ENCODE results near the gene ETNPPL. TPM values are rescaled to one million over a fixed set of nuclear protein-coding genes. Genes with fewer than 3 reads are reported as not detected.

Gene ETNPPL
- total RNA-seq, 1 donor from 2014 or later, result 2.9 TPM

- no peaks in the 10 kb centered on the region for H3K4me1 Mint-ChIP-seq (ENCODE audit: unreplicated experiment)
- no peaks in the 10 kb centered on the region for H3K9me3 Mint-ChIP-seq
- no peaks in the 10 kb centered on the region for H3K27me3 Mint-ChIP-seq
- H3K36me3 Mint-ChIP-seq, result no peaks in the 10 kb centered on the region
- no peak overlapping the region for H3K27ac Mint-ChIP-seq
- H3K4me3 Mint-ChIP-seq, result no peak overlapping the region
- no peak for DNase-seq (ENCODE audit: extremely low spot score, unreplicated experiment)
- no peak for TF ChIP-seq CTCF (conservative IDR thresholded peaks at IDR 0.05)
These were observed 33.3 kb upstream of the ETNPPL start for GRCh38 chr4:108796173-108796572.

GRCh38 chr4:108795733-108796132 lies 32.9 kb upstream of the ETNPPL start:
- Mint-ChIP-seq H3K27me3 (no peaks in the 10 kb centered on the region), H3K4me1 (ENCODE audit: unreplicated experiment) (no peaks in the 10 kb centered on the region), H3K9me3 (no peaks in the 10 kb centered on the region), H3K4me3 (no peak overlapping the region), H3K27ac (no peak overlapping the region), H3K36me3 (no peaks in the 10 kb centered on the region)
- TF ChIP-seq CTCF (conservative IDR thresholded peaks at IDR 0.05), result no peak
- DNase-seq (ENCODE audit: extremely low spot score, unreplicated experiment), result no peak

GRCh38 chr4:108794136-108794535 lies 31.3 kb upstream of the ETNPPL start:
- H3K27me3 Mint-ChIP-seq, result no peaks in the 10 kb centered on the region
- no peak overlapping the region for H3K4me3 Mint-ChIP-seq
- no peaks in the 10 kb centered on the region for H3K4me1 Mint-ChIP-seq (ENCODE audit: unreplicated experiment)
- no peaks in the 10 kb centered on the region for H3K36me3 Mint-ChIP-seq
- no peak overlapping the region for H3K27ac Mint-ChIP-seq
- no peak for DNase-seq (ENCODE audit: extremely low spot score, unreplicated experiment)
- TF ChIP-seq CTCF (conservative IDR thresholded peaks at IDR 0.05), result no peak
- H3K9me3 Mint-ChIP-seq, result no peaks in the 10 kb centered on the region

- no peak for TF ChIP-seq CTCF (conservative IDR thresholded peaks at IDR 0.05)
- Mint-ChIP-seq H3K4me3 (no peak overlapping the region), H3K36me3 (no peaks in the 10 kb centered on the region), H3K27me3 (no peaks in the 10 kb centered on the region), H3K4me1 (ENCODE audit: unreplicated experiment) (no peaks in the 10 kb centered on the region), H3K27ac (no peak overlapping the region), H3K9me3 (no peaks in the 10 kb centered on the region)
- no peak for DNase-seq (ENCODE audit: extremely low spot score, unreplicated experiment)
These were observed 30.6 kb upstream of the ETNPPL start for GRCh38 chr4:108793415-108793814.

GRCh38 chr4:108788731-108789130 lies 25.9 kb upstream of the ETNPPL start:
- no peak overlapping the region for H3K27ac Mint-ChIP-seq
- H3K27me3 Mint-ChIP-seq, result no peaks in the 10 kb centered on the region
- no peaks in the 10 kb centered on the region for H3K4me1 Mint-ChIP-seq (ENCODE audit: unreplicated experiment)
- H3K9me3 Mint-ChIP-seq, result no peaks in the 10 kb centered on the region
- no peaks in the 10 kb centered on the region for H3K36me3 Mint-ChIP-seq
- H3K4me3 Mint-ChIP-seq, result no peak overlapping the region
- DNase-seq (ENCODE audit: extremely low spot score, unreplicated experiment), result no peak
- TF ChIP-seq CTCF (conservative IDR thresholded peaks at IDR 0.05), result no peak

- no peaks in the 10 kb centered on the region for H3K9me3 Mint-ChIP-seq
- no peaks in the 10 kb centered on the region for H3K36me3 Mint-ChIP-seq
- H3K4me3 Mint-ChIP-seq, result no peak overlapping the region
- TF ChIP-seq CTCF (conservative IDR thresholded peaks at IDR 0.05), result no peak
- H3K27me3 Mint-ChIP-seq, result no peaks in the 10 kb centered on the region
- H3K27ac Mint-ChIP-seq, result no peak overlapping the region
- no peaks in the 10 kb centered on the region for H3K4me1 Mint-ChIP-seq (ENCODE audit: unreplicated experiment)
- no peak for DNase-seq (ENCODE audit: extremely low spot score, unreplicated experiment)
These were observed 24.9 kb upstream of the ETNPPL start for GRCh38 chr4:108787724-108788123.
